Measurements from ENCODE around the gene HLA-E.

GRCh38 chr6:30487926-30488325, 1.4 kb upstream of the HLA-E start:
- TF ChIP-seq CTCF (IDR thresholded peaks at IDR 0.05) (no peak), POLR2A (IDR thresholded peaks at IDR 0.05) (no peak), EP300 (IDR thresholded peaks at IDR 0.05) (no peak)

Data from suprapubic skin (tissue), 3 donors.